Measurements from ENCODE around the gene CIAO3. TPM values are rescaled to one million over a fixed set of nuclear protein-coding genes. Genes with fewer than 3 reads are reported as not detected.
"Not testable (repeated sequence)": the region's sequence is repeated elsewhere in the genome, so short reads cannot be mapped to it uniquely, and the experiment has no call there.

CIAO3 gene
- total and polyA plus RNA-seq, 10 of the 15 experiments (the other 5 are each of a cell fraction or from before 2014, with no cell fraction given): 1.4 to 37.5 (median 30.8) TPM

DNA sequence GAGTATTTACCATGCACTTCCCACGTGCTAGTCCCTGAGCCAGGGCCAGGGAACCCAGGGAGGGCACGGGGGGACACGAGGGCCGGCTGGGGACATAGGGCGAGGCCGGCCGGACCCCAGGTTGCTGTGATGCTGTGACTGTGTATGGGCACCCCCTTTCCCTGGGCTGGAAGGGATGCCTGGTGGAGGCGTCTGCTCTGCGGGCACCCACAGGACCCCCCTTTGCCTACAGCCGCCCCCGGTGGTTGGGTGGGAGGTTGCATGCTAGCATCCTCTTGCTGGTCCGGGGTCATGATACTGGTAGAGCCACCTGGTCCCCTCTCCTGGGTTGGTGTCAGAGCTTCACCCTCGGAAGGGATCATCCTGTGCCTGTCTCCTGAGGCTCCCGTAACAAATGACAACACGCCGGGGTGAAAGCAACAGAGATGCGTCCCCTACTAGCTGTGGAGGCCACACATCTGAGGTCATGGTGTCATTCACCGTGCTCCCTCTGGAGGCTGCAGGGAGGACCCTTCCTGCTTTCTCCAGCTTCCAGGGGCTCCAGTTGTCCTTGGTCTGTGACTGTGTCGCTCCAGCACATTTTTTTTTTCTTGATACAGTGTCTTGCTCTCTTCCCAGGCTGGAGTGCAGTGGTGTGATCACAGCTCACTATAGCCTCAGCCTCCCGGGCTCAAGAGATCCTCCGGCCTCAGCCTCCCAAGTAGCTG, 3.1 kb upstream of the CIAO3 start:
- H3K9me3 ChIP-seq (replicated peaks; ENCODE audit: control insufficient read depth, insufficient read depth, low read length): no peaks in the 10 kb centered on the region
- TF ChIP-seq, protein P1, sequence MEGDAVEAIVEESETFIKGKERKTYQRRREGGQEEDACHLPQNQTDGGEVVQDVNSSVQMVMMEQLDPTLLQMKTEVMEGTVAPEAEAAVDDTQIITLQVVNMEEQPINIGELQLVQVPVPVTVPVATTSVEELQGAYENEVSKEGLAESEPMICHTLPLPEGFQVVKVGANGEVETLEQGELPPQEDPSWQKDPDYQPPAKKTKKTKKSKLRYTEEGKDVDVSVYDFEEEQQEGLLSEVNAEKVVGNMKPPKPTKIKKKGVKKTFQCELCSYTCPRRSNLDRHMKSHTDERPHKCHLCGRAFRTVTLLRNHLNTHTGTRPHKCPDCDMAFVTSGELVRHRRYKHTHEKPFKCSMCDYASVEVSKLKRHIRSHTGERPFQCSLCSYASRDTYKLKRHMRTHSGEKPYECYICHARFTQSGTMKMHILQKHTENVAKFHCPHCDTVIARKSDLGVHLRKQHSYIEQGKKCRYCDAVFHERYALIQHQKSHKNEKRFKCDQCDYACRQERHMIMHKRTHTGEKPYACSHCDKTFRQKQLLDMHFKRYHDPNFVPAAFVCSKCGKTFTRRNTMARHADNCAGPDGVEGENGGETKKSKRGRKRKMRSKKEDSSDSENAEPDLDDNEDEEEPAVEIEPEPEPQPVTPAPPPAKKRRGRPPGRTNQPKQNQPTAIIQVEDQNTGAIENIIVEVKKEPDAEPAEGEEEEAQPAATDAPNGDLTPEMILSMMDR (IDR thresholded peaks at IDR 0.05 in 2 of 3, conservative IDR thresholded peaks at IDR 0.05 in 1 of 3; ENCODE audit: control insufficient read depth in 2 of 3, extremely low read depth in 1 of 3, insufficient read depth in 1 of 3, low read depth in 3 of 3, low read length in 3 of 3): peak in 1 of 3 experiments; percentile 29; a peak in 1 of 6 replicates
- TF ChIP-seq STAT3 (IDR thresholded peaks at IDR 0.05; ENCODE audit: low read depth, low read length): no peak
- H3K4me2 ChIP-seq (ENCODE audit: control insufficient read depth, insufficient read depth): no peak overlapping the region
- no peak overlapping the region for H3K27ac ChIP-seq (ENCODE audit: control insufficient read depth, insufficient read depth)
- RAD21 ChIA-PET (ENCODE audit: unreplicated experiment): no interaction called here
- ATAC-seq (no peak), FAIRE-seq (no peak), DNase-seq (ENCODE audit: low read depth, low spot score) (no peak)
- no peak overlapping the region for H2AFZ ChIP-seq (ENCODE audit: control insufficient read depth, low read depth, low read length)
- H3K36me3 ChIP-seq (ENCODE audit: control insufficient read depth in 2 of 2, insufficient read depth in 2 of 2, low read length in 1 of 2): no peaks in the 10 kb centered on the region
- intact Hi-C loops (cut with micrococcal nuclease; ENCODE audit: unreplicated experiment) (loop anchor here (5.0 kb wide), 1 partner anchor 43 kb away; the partner anchor contains the start of genes CHTF18 and RPUSD1), in situ Hi-C loops (cut with MboI) (loop anchor here (5.0 kb wide), 1 partner anchor 43 kb away; the partner anchor contains the start of genes CHTF18 and RPUSD1)
- H4K20me1 ChIP-seq (ENCODE audit: control insufficient read depth, insufficient read depth): no peaks in the 10 kb centered on the region
- BruUV-seq (replicated peaks): no TSS peak
- peaks cover 7% of the 10 kb centered on the region for H3K4me1 ChIP-seq (ENCODE audit: control insufficient read depth, insufficient read depth, low read length)
- H3K79me2 ChIP-seq (ENCODE audit: control insufficient read depth, insufficient read depth, low read length): peaks cover 14% of the 10 kb centered on the region
- no peak overlapping the region for H3K9ac ChIP-seq (ENCODE audit: control insufficient read depth, insufficient read depth, low read length)
- no peaks in the 10 kb centered on the region for H3K27me3 ChIP-seq (replicated peaks in 1 of 2; ENCODE audit: control insufficient read depth in 2 of 2, insufficient read depth in 2 of 2, low read length in 1 of 2)
- POLR2A ChIA-PET: interaction anchor here (0.7 kb wide), 1 partner anchor 23 kb away, joined by 3 read pairs; no protein-coding TSS in a partner anchor
- WGBS (ENCODE audit: insufficient coverage, insufficient replicate concordance, low lambda C conversion rate, missing lambda C conversion rate): 62% methylated on average over 21 of the region's 21 CpGs
- SMC1A ChIA-PET (ENCODE audit: uncharacterized antibody, unreplicated experiment): no interaction called here
- no peak overlapping the region for H3K4me3 ChIP-seq
- CTCF ChIA-PET: interaction anchor here (0.6 to 2.4 kb wide), 5 partner anchors 24 to 767 kb away, joined by 3 to 16 read pairs (median 5); no protein-coding TSS in a partner anchor

DNA sequence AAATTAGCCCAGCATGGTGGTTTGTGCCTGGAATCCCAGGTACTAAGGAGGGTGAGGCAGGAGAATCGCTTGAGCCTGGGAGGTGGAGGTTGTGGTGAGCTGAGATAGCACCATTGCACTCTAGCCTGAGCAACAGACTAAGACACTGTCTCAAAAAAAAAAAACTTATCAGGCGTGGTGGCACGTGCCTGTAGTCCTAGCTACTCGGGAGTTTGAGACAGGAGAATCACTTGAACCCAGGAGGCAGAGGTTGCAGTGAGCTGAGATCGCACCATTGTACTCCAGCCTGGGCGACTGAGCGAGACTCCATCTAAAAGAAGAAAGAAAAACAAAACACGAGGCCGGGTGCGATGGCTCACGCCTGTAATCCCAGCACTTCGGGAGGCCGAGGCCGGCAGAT, 2.1 kb upstream of the CIAO3 start:
- ChIA-PET POLR2A (interaction anchor here (0.6 to 3.4 kb wide), 4 partner anchors 9 to 25 kb away, joined by 3 to 16 read pairs (median 3); partner anchors contain the start of gene ANTKMT), CTCF (interaction anchor here (1.0 to 2.3 kb wide), 3 partner anchors 23 to 42 kb away, joined by 3 to 16 read pairs (median 6); no protein-coding TSS in a partner anchor), RAD21 (ENCODE audit: unreplicated experiment) (interaction anchor here (0.6 kb wide), 1 partner anchor 368 kb away, joined by 3 read pairs; no protein-coding TSS in a partner anchor)
- intact Hi-C loops (cut with micrococcal nuclease; ENCODE audit: unreplicated experiment): loop anchor here (5.0 kb wide), 1 partner anchor 44 kb away; the partner anchor contains the start of genes CHTF18 and RPUSD1
- 36% methylated on average over 14 of the region's 14 CpGs for WGBS (ENCODE audit: insufficient coverage, insufficient replicate concordance, low lambda C conversion rate, missing lambda C conversion rate)
- BruUV-seq (replicated peaks); H3K9me3 ChIP-seq (replicated peaks; ENCODE audit: control insufficient read depth, insufficient read depth, low read length); H3K9ac ChIP-seq (ENCODE audit: control insufficient read depth, insufficient read depth, low read length); DNase-seq (ENCODE audit: low read depth, low spot score); FAIRE-seq; H3K27me3 ChIP-seq (replicated peaks in 1 of 2; ENCODE audit: control insufficient read depth in 2 of 2, insufficient read depth in 2 of 2, low read length in 1 of 2); H4K20me1 ChIP-seq (ENCODE audit: control insufficient read depth, insufficient read depth); ATAC-seq; H3K27ac ChIP-seq (ENCODE audit: control insufficient read depth, insufficient read depth); SMC1A ChIA-PET (ENCODE audit: uncharacterized antibody, unreplicated experiment); H3K4me2 ChIP-seq (ENCODE audit: control insufficient read depth, insufficient read depth); H3K4me3 ChIP-seq; H3K4me1 ChIP-seq (ENCODE audit: control insufficient read depth, insufficient read depth, low read length); H2AFZ ChIP-seq (ENCODE audit: control insufficient read depth, low read depth, low read length); H3K36me3 ChIP-seq (ENCODE audit: control insufficient read depth in 2 of 2, insufficient read depth in 2 of 2, low read length in 1 of 2): not testable (repeated sequence)
- peaks cover 14% of the 10 kb centered on the region for H3K79me2 ChIP-seq (ENCODE audit: control insufficient read depth, insufficient read depth, low read length)
- in situ Hi-C loops (cut with MboI): loop anchor here (5.0 kb wide), 1 partner anchor 44 kb away; the partner anchor contains the start of genes CHTF18 and RPUSD1

Measured in GM12878 (cell line).